ENCODE results near the gene IGFLR1.

DNA sequence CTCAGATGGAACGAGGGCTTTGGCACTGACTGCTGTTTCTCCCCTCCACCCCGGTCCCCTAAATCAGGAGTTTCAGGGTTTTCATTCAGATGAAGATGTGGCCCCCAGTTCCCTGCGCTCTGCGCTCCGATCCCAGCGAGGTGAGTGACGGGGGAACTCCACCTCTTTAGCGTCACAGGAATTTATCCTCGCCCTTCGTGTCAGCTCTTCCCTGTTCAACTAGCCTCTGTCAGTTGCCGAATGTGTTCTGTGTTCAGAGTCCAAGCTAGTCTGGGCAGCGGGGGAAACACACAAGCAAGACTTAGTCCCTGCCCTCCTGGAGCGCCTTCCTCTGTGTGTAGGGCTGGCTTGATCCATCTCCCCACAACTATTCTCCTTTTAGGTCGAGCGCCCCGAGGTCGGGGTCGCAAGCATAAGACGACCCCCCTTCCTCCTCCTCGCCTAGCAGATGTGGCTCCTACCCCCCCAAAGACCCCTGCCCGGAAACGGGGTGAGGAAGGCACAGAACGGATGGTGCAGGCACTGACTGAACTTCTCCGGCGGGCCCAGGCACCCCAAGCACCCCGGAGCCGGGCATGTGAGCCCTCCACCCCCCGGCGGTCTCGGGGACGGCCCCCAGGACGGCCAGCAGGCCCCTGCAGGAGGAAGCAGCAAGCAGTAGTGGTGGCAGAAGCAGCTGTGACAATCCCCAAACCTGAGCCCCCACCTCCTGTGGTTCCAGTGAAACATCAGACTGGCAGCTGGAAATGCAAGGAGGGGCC lies 22.7 kb downstream of the IGFLR1 start:
- TF ChIP-seq, protein P1, sequence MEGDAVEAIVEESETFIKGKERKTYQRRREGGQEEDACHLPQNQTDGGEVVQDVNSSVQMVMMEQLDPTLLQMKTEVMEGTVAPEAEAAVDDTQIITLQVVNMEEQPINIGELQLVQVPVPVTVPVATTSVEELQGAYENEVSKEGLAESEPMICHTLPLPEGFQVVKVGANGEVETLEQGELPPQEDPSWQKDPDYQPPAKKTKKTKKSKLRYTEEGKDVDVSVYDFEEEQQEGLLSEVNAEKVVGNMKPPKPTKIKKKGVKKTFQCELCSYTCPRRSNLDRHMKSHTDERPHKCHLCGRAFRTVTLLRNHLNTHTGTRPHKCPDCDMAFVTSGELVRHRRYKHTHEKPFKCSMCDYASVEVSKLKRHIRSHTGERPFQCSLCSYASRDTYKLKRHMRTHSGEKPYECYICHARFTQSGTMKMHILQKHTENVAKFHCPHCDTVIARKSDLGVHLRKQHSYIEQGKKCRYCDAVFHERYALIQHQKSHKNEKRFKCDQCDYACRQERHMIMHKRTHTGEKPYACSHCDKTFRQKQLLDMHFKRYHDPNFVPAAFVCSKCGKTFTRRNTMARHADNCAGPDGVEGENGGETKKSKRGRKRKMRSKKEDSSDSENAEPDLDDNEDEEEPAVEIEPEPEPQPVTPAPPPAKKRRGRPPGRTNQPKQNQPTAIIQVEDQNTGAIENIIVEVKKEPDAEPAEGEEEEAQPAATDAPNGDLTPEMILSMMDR (IDR thresholded peaks at IDR 0.05) = no peak
- TF ChIP-seq POLR2A (IDR thresholded peaks at IDR 0.05) = no peak
